SK-N-SH (cell line): ENCODE results near the gene OSBP.

Experiments
- POLR2AphosphoS5 ChIP-seq: IDR thresholded peaks from 2 replicates; pipeline ENCODE4 v1.6.1; 2012; ENCODE audit warnings: low read depth, low read length
- TCF12 ChIP-seq: IDR thresholded peaks from 2 replicates; pipeline ENCODE4 v1.4.0; 2012
- TF ChIP-seq, protein P1 (sequence below): IDR thresholded peaks from 2 replicates; pipeline ENCODE4; 2012

DNA sequence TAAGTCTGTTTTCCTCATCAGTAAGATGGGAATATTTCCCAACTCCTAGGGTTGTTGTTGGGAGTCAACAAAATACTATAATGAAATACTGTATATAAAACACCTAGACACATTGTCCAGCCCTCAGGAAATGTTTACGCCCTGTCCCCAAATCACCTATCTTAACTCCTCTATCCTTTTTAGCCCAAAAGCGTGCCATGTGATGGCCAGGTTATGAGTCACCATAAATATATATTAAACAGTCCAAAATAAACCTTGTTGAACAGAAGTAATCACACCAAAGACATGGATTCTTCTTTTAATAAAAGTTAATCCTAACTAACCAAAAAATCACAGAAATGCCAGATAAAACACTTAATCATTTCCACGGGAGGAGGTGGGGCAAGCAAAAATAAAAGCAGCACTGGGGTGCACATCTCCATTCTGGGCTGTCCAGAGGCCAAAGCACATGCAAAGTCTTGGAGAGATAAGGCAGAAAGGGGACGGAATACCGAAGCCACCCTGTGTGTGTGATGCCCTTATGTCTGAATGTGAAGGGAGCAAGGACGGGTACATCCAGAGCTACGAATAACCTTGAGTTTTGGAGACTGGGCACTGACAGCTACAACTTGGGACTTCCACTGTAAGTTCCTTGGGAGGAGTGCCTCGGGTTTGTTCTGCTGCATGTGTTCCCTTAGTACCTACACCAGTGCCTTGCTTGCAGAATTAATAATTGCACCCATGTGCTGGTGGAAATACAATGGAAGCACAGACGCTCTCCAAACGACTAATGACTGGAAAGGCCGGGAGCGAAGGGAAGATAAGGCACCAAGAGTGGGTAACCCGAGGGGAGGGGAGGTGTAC, 1.1 kb downstream of the OSBP start:
- no peak for TF ChIP-seq POLR2AphosphoS5
- no peak for TF ChIP-seq TCF12
- TF ChIP-seq, protein P1, sequence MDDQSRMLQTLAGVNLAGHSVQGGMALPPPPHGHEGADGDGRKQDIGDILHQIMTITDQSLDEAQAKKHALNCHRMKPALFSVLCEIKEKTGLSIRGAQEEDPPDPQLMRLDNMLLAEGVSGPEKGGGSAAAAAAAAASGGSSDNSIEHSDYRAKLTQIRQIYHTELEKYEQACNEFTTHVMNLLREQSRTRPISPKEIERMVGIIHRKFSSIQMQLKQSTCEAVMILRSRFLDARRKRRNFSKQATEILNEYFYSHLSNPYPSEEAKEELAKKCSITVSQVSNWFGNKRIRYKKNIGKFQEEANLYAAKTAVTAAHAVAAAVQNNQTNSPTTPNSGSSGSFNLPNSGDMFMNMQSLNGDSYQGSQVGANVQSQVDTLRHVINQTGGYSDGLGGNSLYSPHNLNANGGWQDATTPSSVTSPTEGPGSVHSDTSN = no peak
